HG02798 (cell line): ENCODE measurements around the gene HDAC4.

Source experiments
- ATAC-seq: cut with Tn5 transposase; IDR thresholded peaks from one replicate; pipeline ENCODE4 v1.9.1; 2021; ENCODE audit warnings: mild to moderate bottlenecking; ENCODE audit not compliant: unreplicated experiment, poor library complexity

HDAC4 gene

DNA sequence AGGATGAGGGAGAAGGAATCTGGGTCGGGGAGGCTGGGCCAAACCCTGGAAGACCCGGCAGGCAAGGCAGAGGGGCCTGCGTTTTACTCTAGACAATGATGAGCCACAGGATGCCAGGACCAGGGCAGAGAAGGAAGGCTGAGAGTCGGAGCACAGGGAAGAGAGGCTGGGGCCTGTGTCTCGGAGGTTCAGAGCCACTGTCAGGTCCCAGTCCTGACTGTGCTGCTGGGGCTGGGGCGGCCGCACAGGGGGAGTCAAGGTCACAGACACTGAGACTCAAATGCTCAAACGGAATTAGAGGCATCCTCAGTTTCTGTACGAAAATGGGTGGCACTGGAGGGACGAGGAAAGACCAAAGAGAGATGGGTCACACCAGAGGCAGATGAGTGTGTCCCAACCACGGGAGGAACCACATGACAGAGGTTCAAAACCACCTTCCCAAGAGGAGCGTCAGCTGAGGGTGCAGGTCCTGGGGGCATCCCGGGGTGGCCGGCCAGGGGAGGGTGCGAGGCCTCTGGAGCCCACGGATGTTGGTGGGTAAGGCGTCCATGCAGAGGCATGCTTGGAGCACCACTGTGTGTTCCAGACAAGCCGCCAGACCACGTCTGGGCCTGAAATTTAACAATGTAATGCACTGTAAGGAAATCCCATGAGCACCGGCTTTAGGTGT lies 14.7 kb downstream of the HDAC4 start:
- no peak for ATAC-seq

DNA sequence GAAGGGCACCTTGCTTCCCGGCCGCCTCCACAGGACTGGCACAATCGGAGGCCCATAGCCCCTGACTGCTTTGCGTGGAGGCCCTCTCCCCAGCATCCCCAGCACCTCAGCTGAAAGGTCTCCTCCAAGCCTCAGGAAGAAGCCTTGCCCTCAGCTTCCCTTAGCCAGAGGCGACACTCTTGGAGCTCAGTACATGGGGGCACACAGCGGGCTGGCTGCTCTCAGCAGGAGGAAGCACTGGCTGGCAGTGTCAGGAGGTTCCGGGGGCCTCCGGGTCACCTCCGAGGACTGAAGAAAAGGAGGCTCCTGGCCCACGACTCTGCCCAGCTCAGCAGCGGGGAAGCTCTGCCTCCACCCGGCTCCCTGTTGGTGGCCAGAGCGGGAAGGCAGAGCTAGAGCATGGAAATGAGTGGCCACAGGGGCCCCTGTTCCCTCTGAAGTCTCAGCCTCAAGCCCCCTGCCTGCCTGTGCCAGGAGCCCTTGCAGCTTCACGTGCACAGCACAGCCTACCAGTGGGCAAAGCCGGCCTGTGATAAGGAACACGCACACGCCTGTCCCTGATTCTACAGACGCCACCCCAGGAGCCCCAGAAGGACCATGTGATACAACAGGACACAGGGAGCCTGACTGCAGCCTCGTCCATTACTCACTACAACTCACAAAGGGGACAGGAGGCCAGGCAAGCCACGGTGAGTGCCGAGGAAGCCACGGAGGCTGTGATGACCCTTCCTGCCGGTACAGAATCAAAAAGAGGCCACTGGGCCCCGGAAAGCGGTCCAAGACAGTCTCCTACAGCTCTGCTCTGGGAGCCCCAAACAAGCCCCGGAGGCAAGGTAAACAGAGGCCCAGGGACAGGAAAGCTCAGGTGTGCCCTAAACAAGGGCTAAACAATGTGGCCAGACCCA lies 15.5 kb downstream of the HDAC4 start:
- no peak for ATAC-seq

DNA sequence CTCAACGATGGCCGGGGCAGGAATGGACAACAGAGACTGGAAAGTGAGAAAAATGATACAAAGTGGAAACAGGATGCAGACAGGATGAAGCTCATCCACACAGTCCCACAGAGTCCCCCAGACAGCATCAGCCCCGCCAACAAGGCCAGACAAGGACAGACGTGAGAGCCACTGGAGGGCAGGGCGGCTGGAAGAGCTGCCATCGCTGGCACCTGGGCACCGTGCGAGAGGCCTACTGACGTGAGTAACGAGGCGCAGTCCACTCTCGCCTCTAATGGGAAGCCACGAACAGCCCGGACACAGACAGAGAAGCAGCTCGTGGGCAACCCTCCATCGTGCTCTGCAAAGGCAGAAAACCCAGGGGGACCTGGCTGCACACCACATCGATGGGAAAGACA lies 17.1 kb downstream of the HDAC4 start:
- ATAC-seq = no peak

DNA sequence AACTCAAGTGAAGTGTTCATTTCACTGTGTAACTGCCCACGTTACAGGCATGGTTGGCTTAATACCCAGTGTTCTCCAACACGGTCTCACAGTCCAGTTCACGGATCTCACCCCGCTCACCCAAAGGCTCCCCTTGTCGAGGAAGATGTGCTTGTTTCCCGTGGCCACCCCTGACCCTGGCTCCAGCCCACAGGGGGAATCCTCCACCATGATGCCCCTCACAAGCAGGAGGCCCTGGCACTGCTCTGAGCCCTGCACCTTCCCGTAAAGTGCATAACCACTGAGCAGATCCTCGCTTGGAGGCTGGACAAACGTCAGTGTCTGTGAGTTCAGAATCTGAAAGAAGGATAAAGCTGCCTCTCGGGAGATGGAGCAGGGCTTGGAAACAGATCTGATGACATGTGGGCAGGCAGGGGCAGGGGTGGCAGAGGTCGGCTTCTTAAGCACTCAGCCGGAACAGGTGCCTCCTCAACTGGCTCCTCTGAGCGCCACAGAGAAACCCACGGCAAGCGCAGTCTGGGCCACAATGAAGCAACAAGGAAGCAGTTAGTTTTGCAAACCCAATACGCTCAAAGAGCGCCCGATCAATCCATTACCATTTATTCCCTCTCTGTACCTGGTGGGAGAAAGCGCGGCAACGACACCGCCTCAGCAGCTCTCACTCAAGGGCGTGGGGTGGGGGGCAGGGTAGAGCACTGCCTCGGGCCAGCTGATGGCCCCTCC lies 17.6 kb downstream of the HDAC4 start:
- ATAC-seq = no peak

DNA sequence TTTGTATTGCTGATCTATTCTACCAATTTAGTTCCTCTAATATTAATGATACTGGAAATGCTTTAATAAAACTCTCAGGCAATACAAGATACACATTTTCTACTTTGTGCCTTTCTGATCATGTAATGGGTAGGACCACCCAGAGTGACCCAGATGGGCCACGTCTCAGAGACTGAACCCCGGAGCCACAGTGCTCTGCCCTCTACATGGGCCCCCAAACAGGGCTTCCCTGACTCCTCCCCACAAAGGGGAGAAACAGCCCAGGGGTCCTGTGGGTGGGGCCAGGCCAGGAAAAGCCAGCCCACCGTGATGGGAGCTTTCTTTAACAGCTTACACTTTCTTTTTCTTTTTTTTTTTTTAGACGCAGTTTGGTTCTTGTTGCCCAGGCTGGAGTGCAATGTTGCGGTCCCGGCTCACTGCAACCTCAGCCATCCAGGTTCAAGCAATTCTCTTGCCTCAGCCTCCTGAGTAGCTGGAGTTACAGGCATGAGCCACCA lies 18.4 kb downstream of the HDAC4 start:
- ATAC-seq = no peak

DNA sequence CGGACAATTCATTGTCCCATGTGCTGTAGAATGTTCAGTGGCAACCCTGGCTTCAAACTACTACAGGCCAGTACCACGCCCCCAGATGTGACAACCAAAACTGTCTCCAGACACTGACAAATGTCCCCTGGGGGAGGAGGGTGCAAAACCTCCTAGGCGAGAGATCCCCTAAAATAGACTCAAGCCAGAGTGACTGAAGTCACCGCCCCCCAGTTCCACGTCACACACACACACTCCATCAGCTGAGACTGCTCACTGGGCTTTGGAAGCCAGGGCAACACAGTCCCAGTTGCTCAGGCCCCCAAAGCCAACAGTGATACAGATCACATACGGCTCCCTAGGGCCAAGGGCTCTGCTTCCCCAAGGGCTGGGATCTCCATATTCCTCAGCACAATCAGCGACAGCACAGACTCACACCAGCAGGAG lies 19.1 kb downstream of the HDAC4 start:
- ATAC-seq = peak; percentile 68

DNA sequence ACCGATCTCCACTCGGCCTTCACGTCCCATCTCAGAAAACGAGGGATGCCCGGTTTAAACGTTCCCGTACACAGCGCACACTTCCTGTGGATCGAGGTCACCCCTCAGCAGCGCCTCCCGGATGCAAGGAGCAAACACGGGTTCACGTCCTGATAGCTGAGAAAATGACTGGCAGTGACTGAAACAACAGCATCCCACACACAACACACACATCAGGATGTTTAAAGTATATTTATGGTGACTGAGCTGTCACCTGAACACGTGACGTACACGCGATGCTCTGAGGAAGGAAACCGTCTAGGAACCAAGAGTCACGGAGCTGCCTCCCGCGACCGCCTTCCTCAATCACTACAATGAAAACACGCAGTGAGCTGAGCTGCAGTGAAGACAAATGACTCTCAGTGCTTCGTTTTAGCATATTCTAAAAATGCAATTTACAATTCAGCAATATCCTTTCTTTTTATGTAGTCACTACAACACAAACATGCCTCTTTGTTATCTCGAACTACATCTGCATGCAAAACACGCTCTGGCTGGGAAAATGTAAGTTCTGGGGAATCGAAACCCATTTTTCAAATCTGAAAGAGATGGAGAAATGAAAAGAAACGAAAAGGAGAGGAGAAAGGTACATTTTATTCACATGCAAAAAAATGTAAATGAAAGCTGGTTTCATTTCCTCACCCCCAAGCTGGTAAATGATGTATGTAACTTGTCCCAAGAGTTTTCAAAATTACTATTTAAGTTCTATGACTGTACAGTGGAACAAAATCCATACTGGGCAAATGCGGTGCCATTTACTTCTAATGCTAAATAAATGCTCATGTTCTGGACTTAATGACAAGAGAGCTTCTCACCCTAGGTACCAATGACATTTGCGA lies 19.8 kb downstream of the HDAC4 start:
- no peak for ATAC-seq

DNA sequence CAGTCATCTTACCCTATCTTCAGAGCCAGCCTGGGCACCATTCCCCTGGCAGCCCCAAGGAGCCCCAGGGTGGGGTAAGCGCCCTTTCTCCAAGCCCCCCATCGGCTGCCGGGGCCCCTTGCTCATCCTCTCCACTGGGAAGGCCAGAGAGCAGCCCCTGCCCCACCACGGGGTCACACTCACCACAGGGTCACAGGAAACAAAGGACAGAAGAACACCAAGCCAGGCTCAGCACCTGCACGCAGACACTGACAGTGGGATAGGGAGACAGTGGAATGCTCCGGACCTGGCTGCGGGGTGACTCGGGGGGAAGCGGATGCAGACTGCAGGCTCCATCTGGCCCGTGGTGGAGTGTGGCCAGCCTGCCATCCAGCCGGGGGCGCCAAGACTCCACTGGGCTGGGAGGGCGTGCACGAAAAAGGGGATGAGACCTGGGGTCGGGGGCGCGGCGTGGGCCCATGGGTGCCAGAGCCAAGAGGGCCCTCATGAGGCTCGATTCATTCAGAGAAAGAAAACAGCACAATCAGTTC lies 21.1 kb downstream of the HDAC4 start:
- ATAC-seq = no peak

DNA sequence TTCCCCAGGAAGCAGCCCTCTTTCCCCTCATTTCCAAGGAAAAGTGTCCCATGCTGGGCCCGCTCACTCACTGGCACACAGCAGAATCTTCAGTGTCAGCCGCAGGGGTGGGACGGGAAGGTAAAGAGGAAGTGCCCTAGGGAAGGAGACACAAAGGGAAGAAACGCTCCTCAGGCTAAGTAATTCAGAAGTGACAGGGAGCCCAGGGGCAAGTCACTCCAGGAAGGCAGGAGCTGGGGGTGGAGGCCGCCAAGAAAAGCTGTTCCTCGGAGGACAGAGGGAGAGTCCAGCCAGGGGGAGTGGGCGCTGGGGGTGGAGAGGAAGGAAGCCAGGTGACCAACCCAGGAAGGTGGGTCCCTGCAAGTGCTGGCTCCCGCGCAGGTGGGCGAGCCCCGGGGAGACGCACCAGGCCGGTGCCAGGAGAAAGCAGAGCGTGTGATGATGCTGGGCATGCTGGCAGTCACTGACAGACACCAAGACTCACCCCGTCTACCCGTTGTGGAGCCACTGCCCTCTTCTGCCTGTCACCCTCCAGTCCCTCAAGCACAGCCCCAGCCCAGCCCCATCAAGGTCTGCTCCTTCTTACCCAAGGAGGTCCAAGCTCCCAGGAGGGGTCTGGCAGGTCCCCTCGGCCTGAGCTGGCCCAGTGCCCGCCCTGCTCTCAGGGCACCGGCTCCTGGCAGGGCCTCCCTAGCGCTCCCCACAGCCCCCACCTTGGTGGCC lies 21.7 kb downstream of the HDAC4 start:
- ATAC-seq = no peak

DNA sequence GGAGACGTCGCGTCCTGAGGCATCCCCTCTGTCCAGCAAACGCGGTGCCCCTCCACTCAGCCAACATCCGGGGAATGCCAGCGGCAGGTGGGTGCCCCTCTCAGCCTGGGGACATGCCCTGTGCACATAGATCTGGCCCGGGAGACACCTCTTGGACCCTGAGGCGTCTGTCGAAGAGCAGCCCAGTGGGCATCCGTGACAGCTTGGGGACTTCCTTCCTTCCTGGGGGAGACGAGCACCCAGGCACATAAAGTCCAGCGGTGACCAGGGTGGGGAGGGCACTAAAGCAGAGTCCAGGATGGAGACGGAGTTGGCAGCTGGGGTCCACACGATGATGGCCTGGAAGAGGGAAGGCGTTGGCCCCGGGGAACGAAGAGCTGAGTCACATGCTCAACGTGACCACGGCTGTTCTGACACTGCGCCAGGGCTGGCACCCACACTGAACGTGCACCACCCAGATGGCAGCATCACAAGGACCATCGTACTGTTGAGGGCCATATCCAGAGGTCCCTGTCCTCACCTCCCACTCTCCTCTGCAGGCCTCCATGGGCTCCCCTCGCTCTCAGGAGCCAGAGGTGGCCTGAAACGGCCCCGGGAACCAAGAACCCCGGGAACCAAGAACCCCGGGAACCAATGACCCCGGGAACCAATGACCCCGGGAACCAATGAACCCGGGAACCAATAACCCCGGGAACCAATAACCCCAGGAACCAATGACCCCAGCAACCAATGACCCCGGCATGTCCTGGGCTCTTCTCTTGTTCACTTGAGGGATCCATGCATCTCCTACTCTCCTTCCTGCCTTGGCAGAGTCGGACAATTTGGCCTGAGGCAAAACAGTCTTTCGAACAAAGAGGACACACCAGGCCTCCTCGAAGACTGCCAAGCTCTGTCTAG lies 22.6 kb downstream of the HDAC4 start:
- ATAC-seq = no peak

DNA sequence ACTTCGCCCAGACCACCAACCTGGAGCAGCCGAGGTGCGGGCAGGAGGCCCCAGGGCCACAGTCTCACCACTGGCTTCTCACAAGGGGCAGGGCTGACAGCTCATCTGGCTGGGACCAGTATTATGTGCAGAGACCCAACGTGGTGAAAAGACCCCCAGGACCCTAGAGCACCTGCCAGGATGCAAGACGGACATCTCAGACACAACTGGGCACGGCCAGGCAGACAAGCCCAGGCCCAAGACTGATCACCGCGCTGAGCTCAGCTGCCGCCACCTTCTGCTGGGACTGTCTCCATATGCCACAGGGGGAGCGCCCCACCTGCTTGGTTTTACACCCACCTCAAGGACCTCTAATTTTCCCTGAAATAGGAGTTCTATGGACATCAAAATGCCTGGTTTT lies 23.2 kb downstream of the HDAC4 start:
- no peak for ATAC-seq

DNA sequence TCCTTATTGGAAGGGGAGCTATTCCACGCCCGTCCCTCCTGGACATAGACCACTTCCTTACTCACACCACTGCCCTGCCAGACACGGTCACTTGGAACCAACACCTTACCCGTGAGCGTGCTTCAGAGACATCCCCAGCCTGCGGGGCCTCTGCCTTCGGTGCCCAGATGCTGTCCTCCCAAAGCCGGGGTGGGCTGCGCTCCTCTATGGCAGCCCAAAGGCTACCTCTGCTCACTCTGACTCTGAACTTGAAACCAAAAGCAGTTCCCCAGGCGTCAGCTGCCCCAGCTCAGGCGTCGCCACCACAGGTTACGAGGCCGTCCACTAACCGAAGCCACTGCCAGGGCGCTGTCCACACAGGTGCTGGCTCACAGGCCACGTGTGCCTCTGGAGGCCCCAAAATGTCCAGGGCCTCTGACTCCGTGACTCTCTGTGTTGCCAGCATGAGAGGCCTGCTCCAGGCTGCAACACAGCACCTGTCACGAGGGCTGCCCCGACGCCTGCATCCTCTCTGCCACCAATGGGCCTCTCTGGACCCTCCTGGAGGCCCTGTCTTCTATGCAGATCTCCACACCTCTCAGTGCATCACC lies 23.8 kb downstream of the HDAC4 start:
- ATAC-seq = no peak

DNA sequence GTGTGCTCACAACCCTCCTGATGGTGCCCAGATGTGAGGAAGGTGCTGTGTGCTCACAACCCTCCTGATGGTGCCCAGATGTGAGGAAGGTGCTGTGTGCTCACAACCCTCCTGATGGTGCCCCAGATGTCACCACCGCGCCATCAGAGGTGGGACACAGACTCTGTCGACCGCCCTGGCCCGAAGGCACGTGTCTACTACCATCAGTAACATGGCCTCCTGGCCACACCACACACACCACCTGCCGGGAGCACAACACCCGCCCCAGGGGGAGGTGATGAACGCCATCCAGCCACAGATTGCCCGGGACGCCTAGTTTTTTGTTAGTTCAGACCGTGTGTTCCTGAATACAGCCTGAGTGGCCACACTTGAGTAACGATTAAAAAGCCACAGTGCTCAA lies 24.5 kb downstream of the HDAC4 start:
- no peak for ATAC-seq

DNA sequence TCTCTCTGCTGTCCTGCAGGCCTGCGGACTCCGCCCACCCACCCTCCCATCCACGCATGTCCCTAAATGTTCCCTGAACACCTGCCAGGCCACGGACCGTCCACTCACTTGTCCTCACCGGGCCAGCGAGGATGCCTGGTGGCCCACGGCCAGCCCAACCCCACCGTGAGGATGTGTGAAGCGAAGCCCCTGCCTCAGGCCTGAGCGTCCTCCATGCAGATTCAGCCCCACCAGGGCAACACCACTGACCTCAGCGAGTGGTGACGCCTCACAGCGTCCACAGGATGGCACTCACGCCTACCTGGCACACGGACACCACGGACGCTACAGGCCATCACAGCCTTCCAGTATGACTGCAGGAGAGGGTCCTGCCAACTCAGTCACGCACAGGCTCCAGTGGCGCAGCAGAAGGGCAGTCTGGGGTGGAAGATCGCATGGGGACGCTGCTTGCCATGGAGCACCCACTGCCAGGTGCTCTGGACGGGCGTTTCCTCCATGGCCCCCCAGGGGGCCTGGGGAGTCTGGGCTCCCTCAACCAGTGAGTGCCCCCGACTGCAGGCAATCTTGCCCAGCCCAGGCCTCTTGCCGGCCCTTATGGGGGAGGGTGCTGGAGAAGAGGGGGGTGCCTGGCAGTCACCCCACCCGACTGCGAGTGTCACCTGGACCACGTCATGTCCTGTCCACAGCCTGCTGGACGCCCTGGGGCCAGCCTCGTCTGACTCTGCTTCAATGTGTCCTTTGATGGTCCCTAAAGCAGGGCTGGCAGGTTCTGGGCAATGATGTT lies 25.4 kb downstream of the HDAC4 start:
- ATAC-seq = no peak

DNA sequence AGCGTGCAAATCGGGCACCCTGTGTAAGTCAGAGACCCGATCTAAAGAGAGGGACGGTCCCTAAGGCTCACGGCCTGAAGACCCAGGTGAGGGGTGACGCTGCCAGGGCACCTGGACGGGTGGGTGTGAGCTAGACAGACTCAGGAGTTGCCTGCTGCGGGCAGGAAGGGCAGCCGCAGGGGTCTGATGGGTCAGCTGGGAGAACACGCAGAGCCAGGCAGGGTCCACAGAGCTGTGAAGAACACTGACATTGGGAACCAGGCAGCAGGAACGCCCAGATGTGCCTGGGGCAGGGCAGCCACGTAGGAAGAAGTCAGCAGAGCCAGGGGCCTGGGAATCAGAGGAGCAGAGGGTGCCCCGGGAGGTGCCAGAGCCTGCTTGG lies 25.9 kb downstream of the HDAC4 start:
- no peak for ATAC-seq

DNA sequence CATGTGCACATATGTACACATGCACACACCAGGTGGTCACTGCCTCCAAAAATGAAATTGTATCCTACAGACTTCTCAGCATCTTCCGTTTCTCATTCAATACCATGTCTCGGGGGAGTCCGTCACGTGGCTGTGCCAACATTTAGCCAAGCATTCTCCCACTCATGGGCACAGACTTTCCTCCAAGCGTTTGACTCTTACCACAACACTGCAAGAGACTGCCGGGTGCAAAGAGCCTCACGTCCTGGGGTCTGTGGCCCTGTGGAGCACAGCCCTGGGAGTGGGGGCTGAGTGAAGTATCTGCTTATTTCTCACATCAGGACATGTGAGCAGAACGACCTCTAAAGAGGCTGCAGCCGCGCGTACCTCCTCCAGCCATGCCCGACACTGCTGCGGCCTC lies 28.0 kb downstream of the HDAC4 start:
- ATAC-seq = no peak
